ENCODE results near the gene DLG5.
A peak's percentile ranks its signal among the peaks of the same experiment; 100 is the strongest.

DLG5 gene

DNA sequence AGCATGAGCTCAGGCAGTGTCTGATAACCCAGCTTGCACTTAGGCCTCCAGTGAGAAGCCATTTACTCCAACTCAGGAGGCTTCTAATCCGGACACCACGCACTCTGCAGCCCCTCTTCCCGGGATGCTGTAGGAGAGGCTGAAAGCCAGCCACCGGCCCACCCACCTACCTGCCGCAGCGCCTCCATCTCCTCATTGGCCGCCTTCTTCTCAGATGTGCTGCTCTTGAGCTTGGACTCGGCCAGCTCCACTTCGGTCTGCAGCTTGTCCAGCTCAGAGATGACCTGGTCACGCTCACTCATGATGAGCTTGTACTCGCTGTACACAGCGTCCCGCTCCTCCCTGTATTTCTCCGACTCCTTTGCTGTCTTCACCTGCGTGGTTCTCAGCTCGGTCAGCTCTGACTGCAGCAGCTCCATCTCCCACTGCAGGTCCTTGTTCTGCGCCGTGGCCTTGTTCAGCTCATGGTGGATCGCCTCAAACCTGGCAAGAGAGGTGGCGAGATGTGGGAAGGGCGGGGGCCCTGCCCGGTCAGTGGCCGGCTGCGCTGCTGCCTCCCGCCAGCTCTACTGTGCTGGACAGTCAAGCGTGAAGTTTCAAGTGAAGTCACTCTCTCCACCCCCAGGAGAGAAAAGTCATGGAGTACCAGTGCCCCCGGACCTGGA, 84.7 kb downstream of the DLG5 start:
- DNase-seq = no peak

DNA sequence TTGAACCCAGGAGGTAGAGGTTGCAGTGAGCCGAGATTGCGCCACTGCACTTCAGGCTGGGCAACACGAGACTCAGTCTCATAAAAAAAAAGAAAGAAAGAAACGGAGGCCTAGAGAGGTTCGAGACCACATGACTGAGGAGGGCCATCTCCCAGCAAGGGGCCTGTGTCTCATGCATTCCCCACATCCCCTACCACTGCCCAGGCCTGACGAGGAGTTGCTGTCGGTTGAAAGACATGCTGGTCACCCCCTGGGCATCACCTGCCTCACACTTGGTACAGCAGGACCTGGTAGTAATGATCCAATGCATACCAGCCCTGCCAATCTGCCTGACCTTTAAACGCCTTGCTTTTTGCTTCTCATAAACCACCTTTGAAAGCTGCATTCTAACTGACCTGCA, 85.9 kb downstream of the DLG5 start:
- no peak for DNase-seq

DNA sequence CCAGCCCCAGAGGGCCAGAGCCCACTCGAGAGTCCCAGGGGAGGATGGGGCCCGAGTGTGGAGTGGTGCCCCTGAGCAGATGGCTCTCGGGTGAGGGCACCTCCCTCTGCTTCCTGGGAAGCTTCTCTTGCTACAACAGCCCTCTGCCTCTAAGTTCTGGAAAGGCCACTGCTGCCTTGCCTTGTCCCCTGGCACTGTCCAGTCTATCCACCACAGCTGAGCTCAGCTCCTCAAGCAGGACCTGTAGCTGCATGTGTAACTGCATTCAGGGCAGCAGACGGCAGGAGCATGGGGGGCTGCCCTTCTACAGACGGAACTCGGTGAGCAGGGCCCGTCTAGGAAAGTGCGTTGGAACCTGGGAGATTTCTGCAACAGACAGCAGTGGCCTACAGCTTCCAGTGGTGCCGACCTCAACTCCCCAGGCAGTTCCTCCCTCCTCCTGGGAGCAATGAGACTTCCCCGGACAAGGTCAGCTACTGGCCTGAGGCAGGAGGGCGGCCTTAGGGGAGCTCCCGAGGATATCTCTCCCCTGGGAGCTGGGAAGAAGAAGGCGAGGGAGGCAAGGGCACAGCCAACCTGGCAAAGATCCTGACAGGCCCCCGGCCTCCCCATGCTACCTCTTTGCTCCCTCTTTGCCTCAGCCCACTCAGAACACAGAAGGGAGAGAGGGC, 88.5 kb downstream of the DLG5 start:
- no peak for DNase-seq

DNA sequence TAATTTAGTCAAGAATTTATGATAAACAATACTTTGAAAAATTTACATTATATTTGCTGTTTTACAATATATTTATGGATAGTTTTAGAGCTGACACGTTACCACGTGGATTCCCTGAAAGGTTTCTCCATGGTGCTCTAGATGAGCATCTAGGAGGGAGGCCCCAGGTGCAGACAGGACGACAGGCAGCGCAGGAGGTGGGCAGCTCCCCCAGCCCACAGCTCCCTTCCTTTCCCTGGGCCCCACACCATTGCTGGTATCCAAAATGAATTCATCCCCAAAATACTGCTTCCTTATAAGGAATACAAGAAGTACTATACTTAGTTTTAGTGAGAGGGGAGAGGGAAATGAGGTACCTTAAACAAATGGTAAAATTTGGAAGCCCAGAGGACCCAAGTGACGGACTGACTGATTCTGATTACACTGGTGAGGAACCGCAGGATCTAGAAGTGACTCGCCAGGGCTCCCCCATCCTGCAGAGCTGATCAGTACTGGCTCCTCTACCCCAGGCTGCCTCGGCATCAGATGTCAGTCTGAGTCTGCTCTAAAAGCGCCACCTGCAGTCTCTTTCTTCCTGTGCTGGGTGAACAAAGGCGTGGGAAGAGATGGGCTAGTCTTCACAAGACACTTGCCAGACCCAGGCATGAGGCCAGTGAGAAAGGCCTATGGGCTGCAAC, 89.2 kb downstream of the DLG5 start:
- peak; percentile 57 for DNase-seq

DNA sequence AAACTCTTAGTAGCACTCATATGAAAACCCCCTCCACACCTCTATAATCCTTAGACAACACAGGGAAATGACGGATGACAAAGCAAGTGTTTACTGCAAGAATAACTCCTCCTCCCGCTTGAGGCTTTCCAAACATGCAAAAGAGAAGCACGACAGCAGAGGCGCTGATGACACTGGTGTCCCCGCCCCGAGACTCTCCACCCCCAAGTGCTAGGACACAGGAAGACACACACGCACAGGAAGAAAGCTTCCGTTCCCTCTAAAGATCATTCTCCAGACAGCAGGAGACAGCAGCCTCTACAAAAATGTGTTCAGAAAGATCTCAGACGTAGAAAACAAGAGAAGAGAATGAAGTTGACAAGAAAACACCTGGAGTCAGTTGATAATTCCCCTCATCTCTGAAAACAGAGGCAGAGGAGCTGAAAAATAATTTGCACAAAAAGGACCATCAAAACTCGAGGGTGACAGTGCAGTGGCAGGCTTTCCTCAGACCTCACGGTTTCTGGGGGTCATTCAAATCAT, 90.2 kb downstream of the DLG5 start:
- DNase-seq = peak; percentile 16

DNA sequence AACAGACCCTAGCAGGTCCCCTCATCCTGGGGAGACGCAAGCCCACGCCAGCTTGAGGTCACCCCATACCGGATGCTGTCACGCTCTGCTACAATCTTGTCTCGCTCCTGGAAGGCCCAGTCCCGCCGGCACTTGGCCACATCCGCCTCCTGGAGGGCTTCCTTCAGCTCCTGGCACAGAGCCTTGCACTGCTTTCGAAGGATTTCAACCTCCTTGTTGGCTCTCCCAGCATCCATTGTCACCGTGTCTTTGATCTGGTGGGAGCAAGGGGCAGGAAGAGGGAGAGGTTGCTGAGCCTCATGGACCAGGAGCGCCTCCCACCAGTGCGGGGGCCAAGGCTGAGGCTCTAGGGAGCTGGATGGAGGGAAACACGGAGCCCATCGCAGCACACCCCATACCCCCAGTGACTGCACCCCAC, 90.9 kb downstream of the DLG5 start:
- DNase-seq = no peak

DNA sequence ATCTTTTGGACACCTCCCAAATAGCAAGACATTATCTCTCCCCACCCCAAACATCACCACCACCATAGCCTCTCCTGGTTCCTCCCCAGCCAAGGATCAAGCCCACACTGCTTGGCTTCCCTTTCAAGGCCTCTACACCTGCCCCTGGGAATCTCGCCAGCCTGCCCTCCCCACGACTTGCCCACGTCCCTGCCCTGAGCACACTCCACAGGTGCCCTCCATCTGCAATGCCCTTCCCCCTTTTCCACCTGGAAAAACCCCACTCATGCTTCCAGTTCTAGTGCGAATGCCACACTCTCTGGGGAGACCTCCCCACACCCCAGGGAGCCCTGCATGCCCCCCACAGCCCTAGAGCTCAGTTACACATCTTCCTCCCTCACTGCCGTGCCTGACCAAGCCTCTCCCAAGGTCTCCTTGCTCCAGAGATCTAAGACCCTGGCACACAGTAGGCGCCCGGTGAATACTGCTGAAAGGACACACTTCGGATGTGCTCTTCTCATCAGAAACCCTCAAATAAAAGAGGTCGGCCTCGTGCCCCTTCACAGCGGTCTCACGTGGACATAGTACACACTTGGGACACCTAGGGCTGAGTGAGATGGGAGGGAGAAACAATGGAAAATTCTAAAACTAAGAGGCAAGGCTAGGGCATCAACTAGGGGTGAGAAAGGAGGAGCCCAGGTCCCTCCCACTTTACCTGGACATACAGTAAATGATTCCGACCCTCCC, 91.4 kb downstream of the DLG5 start:
- no peak for DNase-seq

DNA sequence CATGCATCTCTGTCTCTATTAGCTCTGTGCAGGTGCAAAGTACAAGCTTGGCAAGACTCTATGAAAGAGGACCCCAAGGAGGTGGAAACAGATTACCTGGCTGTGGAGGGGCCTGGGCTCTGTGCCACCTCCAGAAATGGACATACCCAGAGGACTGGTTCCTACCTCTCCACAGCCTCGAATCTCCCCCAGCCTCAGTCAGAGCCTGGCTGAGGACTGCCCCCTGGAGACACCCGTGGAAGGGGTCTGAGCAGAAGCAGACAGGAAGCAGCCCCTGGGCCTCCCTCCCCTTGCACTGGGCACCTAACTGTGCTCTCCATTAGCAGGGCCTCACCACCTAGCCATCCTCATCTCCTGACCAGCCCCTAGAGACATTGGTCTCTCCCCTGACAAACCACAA, 92.0 kb downstream of the DLG5 start:
- no peak for DNase-seq

DNA sequence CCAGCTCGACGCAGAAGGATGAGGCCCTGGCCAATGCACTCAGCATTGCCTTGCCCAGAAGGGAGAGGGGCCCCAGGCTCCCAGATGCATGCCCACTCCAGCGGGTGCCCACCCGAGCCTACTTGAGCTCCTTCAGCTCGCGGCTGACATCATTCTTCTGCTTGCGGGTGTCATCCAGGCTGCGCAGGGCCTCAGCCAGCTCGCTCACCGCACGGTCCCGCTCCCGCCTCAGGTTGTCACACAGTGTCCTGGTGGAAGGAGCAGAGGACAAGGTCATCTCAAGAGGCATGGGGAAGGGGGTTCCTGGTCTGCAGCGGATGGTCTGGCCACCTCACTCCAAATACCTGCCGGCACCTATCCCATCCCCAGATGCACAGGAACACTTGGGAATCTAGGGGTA, 92.8 kb downstream of the DLG5 start:
- DNase-seq = no peak

DNA sequence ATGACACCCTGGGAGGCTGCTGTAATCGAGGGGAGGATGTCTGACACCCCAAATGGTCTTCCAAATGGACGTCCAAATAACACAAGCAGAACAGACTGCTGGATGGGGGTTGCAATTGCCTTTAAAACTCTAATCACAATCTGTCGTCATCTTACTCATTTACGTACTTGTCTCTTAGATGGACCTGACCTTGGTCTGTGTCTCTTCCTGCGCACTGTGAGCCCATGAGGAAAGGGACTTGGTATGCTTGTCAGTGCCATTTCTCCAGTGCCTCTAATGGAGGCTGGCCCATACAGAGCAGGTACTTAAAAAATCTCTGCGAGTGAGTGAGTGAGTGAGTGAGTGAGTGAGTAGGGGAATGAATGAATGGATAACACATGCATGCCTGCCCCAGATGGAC, 93.3 kb downstream of the DLG5 start:
- no peak for DNase-seq

DNA sequence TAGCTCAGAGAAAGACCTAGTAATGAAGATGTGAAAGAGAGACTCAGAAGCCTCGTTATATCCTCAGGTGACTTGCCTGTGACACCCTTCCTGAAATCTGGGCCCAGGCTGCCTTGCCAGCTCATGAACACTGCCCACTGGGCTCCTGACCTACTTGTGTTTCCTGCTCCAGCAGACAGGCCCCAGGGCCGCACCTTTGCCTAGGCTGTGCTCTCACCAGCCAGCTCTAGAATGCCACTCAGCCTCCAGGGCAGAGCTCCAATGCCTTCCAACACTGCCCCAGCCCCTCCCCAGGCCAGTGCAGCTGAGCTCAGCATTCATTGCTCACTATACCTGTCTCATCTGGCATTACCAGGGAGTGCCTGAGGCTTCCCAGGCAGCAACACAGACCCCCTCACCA, 94.3 kb downstream of the DLG5 start:
- no peak for DNase-seq

DNA sequence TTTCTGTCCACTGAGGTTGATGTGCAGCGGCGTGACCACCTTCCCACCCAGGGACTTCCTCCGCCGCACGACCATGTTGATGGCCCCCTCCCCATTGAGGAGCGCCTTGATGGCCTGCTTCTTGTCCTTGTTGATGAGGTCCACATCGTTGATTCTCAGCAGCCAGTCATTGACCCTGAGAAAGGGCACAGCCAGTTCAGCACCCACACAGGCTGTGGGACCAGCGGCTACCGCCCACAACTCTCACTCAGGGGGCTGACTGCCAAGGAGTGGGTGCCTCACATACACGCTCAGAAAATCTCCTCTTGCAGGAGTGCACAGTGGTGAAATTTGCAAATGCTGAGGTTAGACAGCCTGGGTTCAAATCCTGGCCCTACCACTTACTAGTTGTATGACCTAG, 97.2 kb downstream of the DLG5 start:
- DNase-seq = no peak

DNA sequence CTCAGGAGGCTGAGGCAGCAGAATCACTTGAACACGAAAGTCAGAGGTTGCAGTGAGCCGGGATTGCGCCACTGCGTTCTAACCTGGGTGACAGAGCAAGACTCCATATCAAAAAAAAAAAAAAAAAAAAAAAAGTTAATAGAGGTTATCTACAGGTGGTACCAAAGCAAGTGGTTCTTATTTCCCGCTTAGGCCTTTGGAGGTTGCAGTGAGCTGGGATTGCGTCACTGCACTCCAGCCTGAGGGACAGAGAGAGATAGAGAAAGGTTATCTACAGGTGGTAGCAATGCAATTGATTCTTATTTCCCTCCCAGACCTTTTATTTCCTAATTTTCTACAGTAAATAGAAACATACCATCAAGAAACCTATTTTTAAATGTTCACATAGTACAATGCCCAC, 98.2 kb downstream of the DLG5 start:
- DNase-seq = no peak

DNA sequence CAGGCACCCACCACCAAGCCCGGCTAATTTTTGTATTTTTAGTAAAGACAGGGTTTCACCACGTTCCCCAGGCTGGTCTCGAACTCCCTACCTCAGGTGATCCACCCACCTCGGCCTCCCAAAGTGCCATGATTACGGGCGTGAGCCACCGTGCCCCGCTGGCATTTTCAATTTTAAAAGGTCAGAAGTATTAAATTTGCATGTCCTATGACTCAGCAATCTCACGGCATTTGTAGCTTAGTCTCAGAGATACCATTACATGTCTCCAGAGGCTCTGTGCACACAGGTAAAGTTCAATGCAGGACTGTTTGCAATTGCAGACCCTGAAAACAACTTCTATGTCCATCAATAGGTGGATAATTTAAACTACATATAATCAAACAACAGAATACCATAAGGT, 99.2 kb downstream of the DLG5 start:
- DNase-seq = no peak

DNA sequence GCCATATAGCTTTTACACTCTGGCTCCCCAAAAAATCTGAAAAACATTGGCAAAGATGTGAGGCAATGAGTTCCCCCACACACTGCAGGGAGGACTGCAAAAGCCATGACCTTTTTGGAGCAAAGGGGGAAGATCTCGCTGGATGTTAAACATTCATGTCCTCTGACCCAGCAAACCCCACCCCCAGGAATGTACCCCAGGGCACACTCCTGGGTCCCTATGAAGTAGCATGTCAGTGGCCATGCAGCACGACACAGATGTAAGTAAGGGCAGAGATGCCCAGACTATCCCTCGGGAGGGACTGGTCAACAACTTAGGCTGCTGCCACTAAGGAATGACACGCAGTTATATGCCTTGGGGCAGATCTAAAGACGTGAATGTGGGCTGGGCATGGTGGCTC, 100.6 kb downstream of the DLG5 start:
- DNase-seq = no peak

DNA sequence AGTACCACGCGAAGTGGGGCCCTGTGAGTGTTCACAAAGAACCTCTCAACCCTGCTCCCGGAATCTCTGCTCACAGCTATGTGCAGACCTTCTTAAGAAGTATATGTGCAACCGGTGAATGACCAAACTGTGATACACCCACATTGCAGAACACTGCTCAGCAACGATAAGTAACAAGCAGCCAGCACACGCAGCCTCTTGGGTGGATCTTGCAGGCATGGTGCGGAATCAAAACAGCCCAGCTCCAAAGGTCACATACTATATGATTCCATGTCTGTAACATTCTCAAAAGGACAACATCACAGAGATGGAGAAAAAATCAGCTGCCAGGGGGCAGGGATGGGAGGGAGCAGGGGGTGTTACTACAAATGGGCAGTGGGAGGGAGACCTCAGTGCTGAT, 101.6 kb downstream of the DLG5 start:
- DNase-seq = no peak

DNA sequence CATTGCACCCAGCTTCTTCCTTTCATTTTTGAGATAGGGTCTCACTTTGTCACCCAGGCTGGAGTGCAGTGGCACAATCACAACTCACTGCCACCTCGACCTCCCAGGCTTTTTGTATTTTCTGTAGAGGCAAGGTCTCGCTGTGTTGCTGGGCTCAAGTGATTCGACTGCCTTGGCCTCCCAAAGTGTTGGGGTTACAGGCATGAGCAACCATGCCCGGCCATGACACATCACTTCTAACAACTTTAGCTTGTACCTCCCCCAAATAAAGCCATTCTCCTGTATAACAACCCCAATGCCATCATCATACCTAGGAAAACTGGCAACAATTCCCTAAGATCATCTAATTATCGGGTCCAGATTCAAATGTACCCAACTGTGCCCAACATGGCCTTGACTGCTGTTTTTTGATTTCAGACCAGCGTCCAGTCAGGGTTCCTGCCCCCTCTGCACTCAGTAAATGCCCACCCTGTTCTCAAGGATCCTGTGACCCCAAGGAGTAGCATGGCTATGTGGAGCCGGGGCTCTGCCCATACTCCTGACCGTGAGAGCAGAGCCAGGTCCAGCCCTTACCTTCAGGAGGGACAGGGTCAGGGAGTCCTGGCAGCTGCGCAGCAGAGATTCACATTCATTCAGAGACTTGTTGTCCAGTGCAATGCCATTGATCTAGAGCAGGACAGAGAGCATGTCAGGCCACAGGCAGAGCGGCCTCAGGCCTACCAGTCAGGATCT, 102.6 kb downstream of the DLG5 start:
- DNase-seq = no peak

DNA sequence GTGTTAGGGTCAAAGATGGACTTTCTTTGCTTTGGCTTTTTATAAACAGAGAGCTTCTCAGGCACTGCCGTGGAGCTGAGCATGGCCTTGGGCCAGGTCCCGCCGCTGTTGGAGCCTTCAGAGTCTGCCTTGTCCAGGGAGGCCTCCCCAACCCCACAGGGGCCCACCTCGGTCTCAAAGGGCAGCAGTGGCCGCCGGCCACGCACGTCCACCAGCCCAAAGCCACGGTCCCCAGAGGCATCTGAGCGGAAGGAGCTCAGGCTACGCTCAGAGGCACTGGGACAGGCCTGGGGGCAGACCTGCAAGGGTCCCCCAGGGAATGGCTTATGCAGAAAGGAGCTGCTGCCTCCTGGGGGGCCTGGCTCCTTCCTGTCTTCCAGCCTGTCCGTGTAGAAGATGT, 105.0 kb downstream of the DLG5 start:
- DNase-seq = no peak

DNA sequence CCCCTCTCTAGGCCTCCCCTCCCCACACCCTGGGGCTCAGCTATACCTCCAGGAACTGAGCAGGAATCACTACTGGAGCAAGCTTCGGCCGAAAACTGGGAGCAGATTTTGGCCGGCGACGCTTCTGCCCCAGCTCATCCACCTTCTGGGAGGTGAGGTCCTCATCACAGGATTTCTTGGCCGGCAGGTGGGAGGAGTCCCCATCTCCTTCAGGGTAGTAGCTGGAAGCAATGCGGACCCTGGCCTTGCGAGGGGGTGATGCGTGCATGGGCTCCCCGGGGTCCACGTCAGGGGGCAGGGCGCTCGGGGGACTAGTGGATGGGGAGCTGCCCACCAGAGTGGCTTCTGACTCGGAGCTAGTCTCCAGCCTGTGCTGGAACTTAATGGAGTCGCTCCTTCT, 105.5 kb downstream of the DLG5 start:
- DNase-seq = no peak

DNA sequence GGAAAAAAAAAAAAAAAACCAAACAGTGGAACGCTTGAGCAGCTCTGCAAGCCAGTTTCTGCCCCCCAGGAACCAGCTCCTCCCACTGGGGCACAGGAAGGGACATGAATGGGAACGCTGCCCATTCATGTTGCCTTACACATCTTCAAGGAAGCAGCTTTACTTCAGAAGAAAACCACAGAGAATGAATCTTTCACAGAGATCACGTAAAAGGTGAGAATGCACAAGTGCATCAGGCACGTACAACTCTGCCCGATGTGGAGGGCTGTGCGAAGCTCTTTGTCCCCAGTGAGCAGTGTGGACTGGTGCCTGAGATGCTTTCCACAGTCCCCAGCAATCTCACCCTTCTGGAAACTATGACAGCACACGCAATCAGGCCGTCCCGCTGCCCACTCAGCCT, 106.2 kb downstream of the DLG5 start:
- no peak for DNase-seq

DNA sequence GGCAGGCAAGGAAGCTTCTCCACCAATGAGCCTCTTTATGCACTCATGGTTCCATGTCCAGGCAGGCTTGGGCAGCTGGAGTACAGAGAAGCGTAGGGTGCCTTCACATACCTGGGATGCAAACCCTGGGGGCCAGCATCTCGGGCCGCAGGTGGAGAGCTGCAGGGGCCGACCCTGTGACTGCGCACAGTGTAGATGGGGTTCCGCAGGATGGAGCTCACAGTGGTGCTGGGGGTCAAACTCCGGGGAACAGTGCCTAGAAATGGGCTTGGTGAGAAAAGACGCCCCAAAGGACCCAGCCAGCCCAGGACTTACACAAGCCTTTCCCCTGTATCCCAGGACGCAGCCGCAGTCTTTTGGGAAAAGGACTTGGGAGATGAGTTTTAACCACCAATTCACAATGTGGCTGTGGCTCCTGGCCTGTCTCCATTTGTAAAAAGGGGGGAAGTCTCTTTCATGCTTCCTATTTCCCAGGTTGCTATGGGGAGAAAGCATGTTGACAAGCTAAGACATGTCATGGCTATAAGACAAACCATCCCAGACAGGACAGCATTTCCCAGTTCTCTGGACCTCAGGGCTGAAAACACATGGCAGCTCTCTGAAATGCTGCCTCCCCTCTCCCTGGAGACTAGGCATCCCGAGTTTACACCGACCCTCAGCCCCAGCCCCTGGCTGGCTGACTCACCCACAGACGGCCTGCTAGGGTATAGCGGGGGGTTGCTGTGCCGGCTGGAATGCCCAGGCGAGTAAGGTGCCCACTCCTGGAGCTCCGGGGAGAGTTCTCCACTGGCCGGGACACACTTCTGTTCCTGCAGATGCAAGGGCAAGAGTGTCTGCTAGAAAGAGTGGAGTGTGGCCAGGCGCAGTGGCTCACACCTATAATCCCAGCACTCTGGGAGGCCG, 107.1 kb downstream of the DLG5 start:
- DNase-seq = no peak
